Liver (tissue), 9 donors: ENCODE measurements around the gene TIAM1. TPM values are rescaled to one million over a fixed set of nuclear protein-coding genes. Genes with fewer than 3 reads are reported as not detected.

ENCODE experiments used
- DNase-seq: peaks from one replicate; pipeline ENCODE4 v3.0.0-alpha.2; 2017; ENCODE audit warnings: low spot score
- H3K27ac ChIP-seq, 2 donors: one replicate each; pipeline ENCODE4 v1.7.0; 2013; ENCODE audit warnings: inconsistent platforms in 2 of 2, low read length in 2 of 2, control low read depth in 1 of 2, low read depth in 1 of 2, mild to moderate bottlenecking in 1 of 2
- H3K27me3 ChIP-seq, 4 donors: one replicate each; pipeline versions ENCODE4 v1.6.1 to v1.7.0; 2013; ENCODE audit warnings: low read length in 3 of 4, inconsistent platforms in 1 of 4, mild to moderate bottlenecking in 1 of 4, moderate library complexity in 1 of 4; ENCODE audit not compliant: control insufficient read depth in 4 of 4, insufficient read depth in 4 of 4
- H3K36me3 ChIP-seq, 4 donors: one replicate each; pipeline versions ENCODE4 v1.6.1 to v1.7.0; 2013; ENCODE audit warnings: low read length in 3 of 4, mild to moderate bottlenecking in 3 of 4, low read depth in 1 of 4, moderate library complexity in 1 of 4; ENCODE audit not compliant: control insufficient read depth in 4 of 4, insufficient read depth in 3 of 4
- H3K4me1 ChIP-seq, 4 donors: one replicate each; pipeline versions ENCODE4 v1.6.1 to v1.7.0; 2013; ENCODE audit warnings: low read length in 3 of 4, mild to moderate bottlenecking in 3 of 4, moderate library complexity in 1 of 4; ENCODE audit not compliant: control insufficient read depth in 4 of 4, insufficient read depth in 4 of 4
- H3K4me3 ChIP-seq, 3 donors: one replicate each; pipeline versions ENCODE4 v1.6.1 to v1.7.0; 2013; ENCODE audit warnings: low read length in 3 of 3, control low read depth in 1 of 3, low read depth in 1 of 3, mild to moderate bottlenecking in 1 of 3
- H3K9ac ChIP-seq, 2 donors: one replicate each; pipeline ENCODE4 v1.7.0; 2013; ENCODE audit warnings: low read length in 2 of 2, mild to moderate bottlenecking in 2 of 2, moderate library complexity in 2 of 2, control low read depth in 1 of 2, low read depth in 1 of 2
- H3K9me3 ChIP-seq, 4 donors: one replicate each; pipeline versions ENCODE4 v1.6.1 to v1.7.0; 2013; ENCODE audit warnings: low read length in 3 of 4; ENCODE audit not compliant: control insufficient read depth in 4 of 4
- ATF3 ChIP-seq: IDR thresholded peaks from 2 replicates; pipeline ENCODE4 v1.6.1; 2016; ENCODE audit warnings: antibody characterized with exemption
- CTCF ChIP-seq: fragments of 150-350 bp; IDR thresholded peaks from 2 replicates; pipeline ENCODE4 v1.5.1; 2017; ENCODE audit warnings: improper control_type of control experiment, low read depth, low read length; ENCODE audit not compliant: missing input control
- EGR1 ChIP-seq, 2 donors: IDR thresholded peaks; 2 replicates each; pipeline ENCODE4 v1.6.1; 2016 to 2018; ENCODE audit warnings: antibody characterized with exemption in 2 of 2, low read depth in 2 of 2
- FOXA1 ChIP-seq: IDR thresholded peaks from 2 replicates; pipeline ENCODE4 v1.6.1; 2016; ENCODE audit warnings: antibody characterized with exemption
- FOXA2 ChIP-seq: IDR thresholded peaks from 2 replicates; pipeline ENCODE4 v1.6.1; 2016; ENCODE audit warnings: antibody characterized with exemption
- GABPA ChIP-seq, 2 donors: IDR thresholded peaks in 1 of 2; conservative IDR thresholded peaks in 1 of 2; 2 replicates each; pipeline ENCODE4 v1.6.1; 2016; ENCODE audit warnings: antibody characterized with exemption in 2 of 2, mild to moderate bottlenecking in 1 of 2, moderate library complexity in 1 of 2
- HNF4A ChIP-seq, 2 donors: conservative IDR thresholded peaks; 2 replicates each; pipeline ENCODE4 v1.6.1; 2016; ENCODE audit warnings: antibody characterized with exemption in 2 of 2, mild to moderate bottlenecking in 2 of 2
- HNF4G ChIP-seq: IDR thresholded peaks from 2 replicates; pipeline ENCODE4 v1.6.1; 2016; ENCODE audit warnings: antibody characterized with exemption
- JUND ChIP-seq, 2 donors: IDR thresholded peaks; 2 replicates each; pipeline ENCODE4 v1.6.1; 2016; ENCODE audit warnings: antibody characterized with exemption in 2 of 2
- MAX ChIP-seq: IDR thresholded peaks from 2 replicates; pipeline ENCODE4 v1.6.1; 2016; ENCODE audit warnings: antibody characterized with exemption
- NR2F2 ChIP-seq: IDR thresholded peaks from 2 replicates; pipeline ENCODE4 v1.6.1; 2016; ENCODE audit warnings: antibody characterized with exemption
- RAD21 ChIP-seq, 2 donors: IDR thresholded peaks; 2 replicates each; pipeline ENCODE4 v1.6.1; 2016; ENCODE audit warnings: antibody characterized with exemption in 2 of 2, mild to moderate bottlenecking in 2 of 2
- RXRA ChIP-seq, 2 donors: IDR thresholded peaks; 2 replicates each; pipeline ENCODE4 v1.6.1; 2017 to 2018; ENCODE audit warnings: antibody characterized with exemption in 2 of 2, mild to moderate bottlenecking in 1 of 2
- SP1 ChIP-seq: IDR thresholded peaks from 2 replicates; pipeline ENCODE4 v1.6.1; 2018; ENCODE audit warnings: antibody characterized with exemption, mild to moderate bottlenecking
- TAF1 ChIP-seq: conservative IDR thresholded peaks from 2 replicates; pipeline ENCODE4 v1.6.1; 2016; ENCODE audit warnings: antibody characterized with exemption, mild to moderate bottlenecking
- YY1 ChIP-seq: IDR thresholded peaks from 2 replicates; pipeline ENCODE4 v1.6.1; 2016; ENCODE audit warnings: antibody characterized with exemption, mild to moderate bottlenecking
- WGBS: extraction: QIAGEN DNeasy Blood & Tissue Kit; methylation state at CpG from one replicate; pipeline ENCODE4 v1.1.7; 2013; 5-methylcytosine and 5-hydroxymethylcytosine counted together
- polyA plus RNA-seq, 2 donors: library from polyadenylated mRNA; stranded (reverse) in 1 of 2; unstranded in 1 of 2; fragments of 200-250 nt in 1 of 2; fragments of >200 nt in 1 of 2; fragmentation: Nextera tagmentation in 1 of 2; extraction: Ambion mirVana in 1 of 2; gene quantifications; one replicate each; pipeline versions ENCODE4 v1.2.1 to v1.2.3, GENCODE V29; 2013 to 2015
- total RNA-seq, 2 donors: library from RNA; depleted of rRNA; stranded (reverse); fragments of >200 nt; gene quantifications; one replicate each; pipeline ENCODE4 v1.2.3, GENCODE V29; 2014
- TF ChIP-seq, protein P1 (sequence below): IDR thresholded peaks from 2 replicates; pipeline ENCODE4 v1.6.1; 2016; ENCODE audit warnings: antibody characterized with exemption, mild to moderate bottlenecking
- TF ChIP-seq, protein P2 (sequence below): IDR thresholded peaks from 2 replicates; pipeline ENCODE4 v1.6.1; 2016; ENCODE audit warnings: antibody characterized with exemption
- donor health status: healthy.
- donor health status: healthy.
- donor health status: healthy.
- donor health status: healthy.
- donor health status: healthy.

The TIAM1 gene
- total and polyA plus RNA-seq, 4 donors: 3.0 to 7.4 (median 4.8) TPM

DNA sequence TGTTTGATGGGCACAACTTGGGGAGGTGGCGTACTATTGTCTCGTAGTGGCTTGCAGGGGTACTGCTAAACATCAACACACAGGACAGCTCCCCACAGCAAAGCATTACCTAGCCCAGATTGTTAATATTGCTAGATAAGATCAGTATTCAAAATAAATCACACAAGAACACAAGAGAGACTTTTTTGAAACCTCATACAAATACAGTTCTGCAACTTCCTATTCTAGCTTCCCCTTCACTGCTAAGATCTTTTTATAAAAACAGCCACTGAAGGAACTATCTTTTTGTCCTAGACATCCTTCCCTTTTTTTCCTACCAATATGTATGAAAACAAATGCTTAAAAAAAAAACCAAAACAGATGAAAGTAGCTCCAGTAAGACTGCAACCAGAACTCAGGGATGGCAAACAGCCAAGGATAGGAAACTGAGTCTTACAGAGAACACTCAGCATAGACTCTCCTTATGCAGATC is 167.9 kb downstream of the TIAM1 start:
- no peak for DNase-seq
- no peaks in the 10 kb centered on the region for H3K27me3 ChIP-seq
- H3K9me3 ChIP-seq: no peaks in the 10 kb centered on the region
- H3K36me3 ChIP-seq: no peaks in the 10 kb centered on the region
- no peak for TF ChIP-seq TAF1
- no peak for TF ChIP-seq RXRA (IDR thresholded peaks at IDR 0.05)
- TF ChIP-seq HNF4G: no peak
- TF ChIP-seq, protein P1, sequence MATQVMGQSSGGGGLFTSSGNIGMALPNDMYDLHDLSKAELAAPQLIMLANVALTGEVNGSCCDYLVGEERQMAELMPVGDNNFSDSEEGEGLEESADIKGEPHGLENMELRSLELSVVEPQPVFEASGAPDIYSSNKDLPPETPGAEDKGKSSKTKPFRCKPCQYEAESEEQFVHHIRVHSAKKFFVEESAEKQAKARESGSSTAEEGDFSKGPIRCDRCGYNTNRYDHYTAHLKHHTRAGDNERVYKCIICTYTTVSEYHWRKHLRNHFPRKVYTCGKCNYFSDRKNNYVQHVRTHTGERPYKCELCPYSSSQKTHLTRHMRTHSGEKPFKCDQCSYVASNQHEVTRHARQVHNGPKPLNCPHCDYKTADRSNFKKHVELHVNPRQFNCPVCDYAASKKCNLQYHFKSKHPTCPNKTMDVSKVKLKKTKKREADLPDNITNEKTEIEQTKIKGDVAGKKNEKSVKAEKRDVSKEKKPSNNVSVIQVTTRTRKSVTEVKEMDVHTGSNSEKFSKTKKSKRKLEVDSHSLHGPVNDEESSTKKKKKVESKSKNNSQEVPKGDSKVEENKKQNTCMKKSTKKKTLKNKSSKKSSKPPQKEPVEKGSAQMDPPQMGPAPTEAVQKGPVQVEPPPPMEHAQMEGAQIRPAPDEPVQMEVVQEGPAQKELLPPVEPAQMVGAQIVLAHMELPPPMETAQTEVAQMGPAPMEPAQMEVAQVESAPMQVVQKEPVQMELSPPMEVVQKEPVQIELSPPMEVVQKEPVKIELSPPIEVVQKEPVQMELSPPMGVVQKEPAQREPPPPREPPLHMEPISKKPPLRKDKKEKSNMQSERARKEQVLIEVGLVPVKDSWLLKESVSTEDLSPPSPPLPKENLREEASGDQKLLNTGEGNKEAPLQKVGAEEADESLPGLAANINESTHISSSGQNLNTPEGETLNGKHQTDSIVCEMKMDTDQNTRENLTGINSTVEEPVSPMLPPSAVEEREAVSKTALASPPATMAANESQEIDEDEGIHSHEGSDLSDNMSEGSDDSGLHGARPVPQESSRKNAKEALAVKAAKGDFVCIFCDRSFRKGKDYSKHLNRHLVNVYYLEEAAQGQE: no peak
- TF ChIP-seq, protein P2, sequence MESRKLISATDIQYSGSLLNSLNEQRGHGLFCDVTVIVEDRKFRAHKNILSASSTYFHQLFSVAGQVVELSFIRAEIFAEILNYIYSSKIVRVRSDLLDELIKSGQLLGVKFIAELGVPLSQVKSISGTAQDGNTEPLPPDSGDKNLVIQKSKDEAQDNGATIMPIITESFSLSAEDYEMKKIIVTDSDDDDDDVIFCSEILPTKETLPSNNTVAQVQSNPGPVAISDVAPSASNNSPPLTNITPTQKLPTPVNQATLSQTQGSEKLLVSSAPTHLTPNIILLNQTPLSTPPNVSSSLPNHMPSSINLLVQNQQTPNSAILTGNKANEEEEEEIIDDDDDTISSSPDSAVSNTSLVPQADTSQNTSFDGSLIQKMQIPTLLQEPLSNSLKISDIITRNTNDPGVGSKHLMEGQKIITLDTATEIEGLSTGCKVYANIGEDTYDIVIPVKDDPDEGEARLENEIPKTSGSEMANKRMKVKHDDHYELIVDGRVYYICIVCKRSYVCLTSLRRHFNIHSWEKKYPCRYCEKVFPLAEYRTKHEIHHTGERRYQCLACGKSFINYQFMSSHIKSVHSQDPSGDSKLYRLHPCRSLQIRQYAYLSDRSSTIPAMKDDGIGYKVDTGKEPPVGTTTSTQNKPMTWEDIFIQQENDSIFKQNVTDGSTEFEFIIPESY: no peak
- no peak for TF ChIP-seq JUND (IDR thresholded peaks at IDR 0.05)
- TF ChIP-seq RAD21 (IDR thresholded peaks at IDR 0.05): no peak
- no peak for TF ChIP-seq EGR1 (IDR thresholded peaks at IDR 0.05; ENCODE audit: low read depth in 2 of 2)
- no peak for TF ChIP-seq YY1
- no peak for TF ChIP-seq HNF4A (conservative IDR thresholded peaks at IDR 0.05)
- TF ChIP-seq FOXA2: no peak
- TF ChIP-seq FOXA1: no peak
- TF ChIP-seq GABPA (IDR thresholded peaks at IDR 0.05 in 1 of 2, conservative IDR thresholded peaks at IDR 0.05 in 1 of 2): no peak
- no peak for TF ChIP-seq MAX
- no peak for TF ChIP-seq SP1
- no peak for TF ChIP-seq CTCF
- no peak for TF ChIP-seq ATF3
- no peak for TF ChIP-seq NR2F2
- H3K4me3 ChIP-seq: no peak overlapping the region
- 82% methylated on average over 2 of the region's 2 CpGs for WGBS
- H3K27ac ChIP-seq: no peak overlapping the region
- H3K4me1 ChIP-seq: no peaks in the 10 kb centered on the region
- no peak overlapping the region for H3K9ac ChIP-seq
